Astrocyte of the spinal cord (primary cell): ENCODE data around the gene IFITM2.
"Not testable (repeated sequence)": the region's sequence is repeated elsewhere in the genome, so short reads cannot be mapped to it uniquely, and the experiment has no call there.

ENCODE experiments used
- DNase-seq: peaks from one replicate; pipeline ENCODE4 v3.0.0; 2011; ENCODE audit warnings: low read depth, low spot score
- H3K4me3 ChIP-seq: 2 replicates; pipeline ENCODE4 v1.5.1; 2011; ENCODE audit warnings: low read depth, mild to moderate bottlenecking, low read length, moderate library complexity
- CTCF ChIP-seq: IDR thresholded peaks from 2 replicates; pipeline ENCODE4 v1.5.1; 2012; ENCODE audit warnings: low read depth, mild to moderate bottlenecking, low read length, inconsistent platforms
- in situ Hi-C: cut with HindIII; loops from 2 replicates; pipeline ENCODE4 v1.10.0; 2017; ENCODE audit warnings: low sequenced_read_pairs

The IFITM2 gene

GRCh38 chr11:324156-324555 is 16.5 kb downstream of the IFITM2 start:
- H3K4me3 ChIP-seq: no peak overlapping the region
- no peak for DNase-seq
- TF ChIP-seq CTCF: no peak
- in situ Hi-C loops: no loop called here

GRCh38 chr11:324593-325517 is 17.2 kb downstream of the IFITM2 start:
- in situ Hi-C loops, H3K4me3 ChIP-seq, DNase-seq: not testable (repeated sequence)

- in situ Hi-C loops: no loop called here
- no peak for DNase-seq
- no peak overlapping the region for H3K4me3 ChIP-seq
- no peak for TF ChIP-seq CTCF
Observed at GRCh38 chr11:325796-326591, 18.4 kb downstream of the IFITM2 start.

- no peak for TF ChIP-seq CTCF
- in situ Hi-C loops: no loop called here
- no peak overlapping the region for H3K4me3 ChIP-seq
- DNase-seq: no peak
Observed at GRCh38 chr11:326592-326841, 18.9 kb downstream of the IFITM2 start.

GRCh38 chr11:326842-327580 is 19.4 kb downstream of the IFITM2 start:
- H3K4me3 ChIP-seq: no peak overlapping the region
- in situ Hi-C loops: no loop called here
- TF ChIP-seq CTCF: no peak
- DNase-seq: peak; percentile 64

GRCh38 chr11:327581-327923 is 19.9 kb downstream of the IFITM2 start:
- in situ Hi-C loops: no loop called here
- DNase-seq: no peak
- no peak overlapping the region for H3K4me3 ChIP-seq
- no peak for TF ChIP-seq CTCF
